Activated CD8-positive, alpha-beta memory T cell treated with anti-CD3 and anti-CD28 coated beads for 24 hours (primary cell): ENCODE measurements around the gene PDE8A.

Source experiments
- DNase-seq: peaks from one replicate; pipeline ENCODE4 v3.0.0-alpha.2; 2020

PDE8A gene

GRCh38 chr15:85097250-85097649 lies 115.6 kb downstream of the PDE8A start:
- DNase-seq: no peak

DNA sequence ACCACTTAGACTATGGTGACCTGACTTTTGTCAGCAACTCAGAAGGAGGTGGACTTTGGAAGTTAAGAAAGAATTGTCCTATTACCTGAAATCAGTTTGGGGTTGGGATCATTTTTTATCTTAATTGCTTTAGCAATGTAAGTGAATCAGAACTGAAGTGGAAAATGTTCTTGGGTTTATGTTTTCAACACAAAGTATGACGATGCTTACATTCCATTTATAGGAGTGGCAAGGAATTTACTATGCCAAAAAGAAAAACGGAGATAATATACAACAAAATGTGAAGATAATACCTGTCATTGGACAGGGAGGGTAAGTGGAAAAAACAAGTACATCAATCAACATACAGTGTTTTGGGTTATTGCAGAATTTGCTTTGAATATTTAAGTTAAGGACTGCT lies 116.1 kb downstream of the PDE8A start:
- no peak for DNase-seq

DNA sequence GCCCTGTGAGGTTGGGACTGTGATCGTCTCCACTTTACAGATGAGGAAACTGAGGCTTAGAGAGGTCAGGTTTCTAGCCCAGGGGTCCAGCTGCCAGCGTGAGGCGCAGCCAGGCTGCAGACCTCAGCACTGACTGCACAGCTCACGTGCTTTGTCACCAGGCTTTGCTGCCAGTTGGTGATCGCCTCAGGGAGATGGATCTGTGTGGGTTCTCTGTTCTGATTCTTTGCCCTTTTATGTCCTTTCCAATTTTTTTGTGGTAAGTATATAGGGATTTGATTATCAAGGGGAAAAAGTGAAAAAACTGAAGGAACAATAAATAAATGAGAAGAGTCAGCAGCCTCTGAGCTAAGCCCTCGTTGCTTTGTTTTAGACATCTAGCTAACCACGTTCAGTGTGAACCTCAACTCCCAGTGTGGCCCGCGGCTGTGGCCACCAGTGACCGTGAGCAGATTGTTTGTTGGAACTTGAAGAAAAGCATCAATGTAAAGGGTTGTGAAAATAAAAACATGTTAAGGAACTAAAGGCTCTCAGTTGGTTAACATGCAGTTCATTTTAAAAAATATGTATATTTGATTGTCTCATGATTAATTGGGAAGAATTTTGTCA lies 117.6 kb downstream of the PDE8A start:
- no peak for DNase-seq

DNA sequence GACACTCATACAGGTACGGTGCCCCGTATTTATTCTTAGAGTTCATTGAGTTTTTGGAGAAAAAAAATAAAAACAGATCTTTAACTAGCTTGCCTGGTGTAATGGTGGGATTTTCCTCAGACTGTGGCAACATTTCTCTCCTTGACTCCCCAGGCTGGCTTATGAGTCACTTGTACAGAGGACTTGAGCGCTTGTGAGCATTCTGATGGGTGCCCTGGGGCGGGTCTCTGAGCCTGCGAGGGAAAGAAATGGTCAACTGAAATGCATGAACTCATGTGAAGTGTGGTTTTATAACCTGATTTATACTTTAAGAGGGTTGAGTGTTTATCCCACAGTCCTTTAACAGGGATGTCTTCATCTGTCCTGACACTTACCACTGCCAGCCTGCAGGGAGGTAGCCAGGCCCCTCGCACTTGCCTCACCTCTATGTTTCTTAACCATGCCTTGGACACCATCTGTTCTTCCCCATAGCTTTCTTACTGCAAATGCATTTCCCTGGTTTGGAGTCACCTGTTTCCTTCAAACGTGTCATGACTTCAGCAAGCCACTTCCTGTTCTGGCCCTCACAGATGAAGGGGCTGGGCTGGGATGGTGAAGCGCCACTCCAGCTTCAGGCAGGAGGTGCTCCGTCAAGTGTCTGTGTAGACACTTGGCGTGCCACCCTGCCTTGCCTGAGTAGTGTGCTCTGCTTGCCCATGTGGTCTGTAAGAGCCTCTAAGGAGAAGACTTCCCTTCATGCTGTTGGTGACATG lies 118.7 kb downstream of the PDE8A start:
- no peak for DNase-seq

DNA sequence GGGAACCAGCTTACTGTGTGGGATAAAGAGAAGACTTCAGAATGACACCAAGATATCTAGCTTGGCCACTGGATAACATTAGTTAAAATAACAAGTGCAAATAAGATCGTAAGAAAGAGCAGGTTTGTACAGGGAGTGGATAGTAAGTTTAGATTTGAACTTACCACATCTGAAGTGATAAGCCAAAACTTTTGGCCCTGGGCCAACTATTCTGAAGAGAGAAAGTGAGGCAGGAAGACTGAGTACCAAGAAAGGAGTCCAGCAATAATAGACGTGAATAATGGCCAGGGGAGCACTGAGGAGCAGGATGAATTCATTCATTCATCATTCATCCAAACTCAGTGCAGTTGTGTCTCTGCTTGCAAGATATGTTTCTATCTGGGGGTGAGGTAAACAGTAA lies 122.9 kb downstream of the PDE8A start:
- DNase-seq: no peak

DNA sequence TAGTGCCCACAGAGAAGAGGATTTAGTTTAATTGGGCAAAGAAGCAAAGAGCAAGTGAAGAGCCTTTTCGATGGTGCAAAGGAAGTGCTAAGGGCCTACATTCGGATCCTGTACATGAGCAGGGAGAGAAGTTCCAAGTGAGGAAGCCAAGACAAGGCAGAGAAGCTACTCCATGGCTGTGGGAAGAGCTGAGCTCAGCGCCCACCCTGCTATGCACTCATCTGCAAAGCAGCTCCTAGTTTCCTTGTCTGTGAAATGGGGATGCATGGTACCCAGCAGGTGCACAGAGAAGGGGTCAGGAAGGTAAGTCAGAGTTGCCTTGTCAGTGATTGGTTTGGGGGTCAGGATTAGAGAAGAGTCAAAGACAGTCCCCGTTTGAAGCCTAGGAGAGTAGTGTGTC lies 126.5 kb downstream of the PDE8A start:
- DNase-seq: no peak

- DNase-seq: no peak
Measured at GRCh38 chr15:85109333-85109732, 127.7 kb downstream of the PDE8A start.

- DNase-seq: no peak
Measured at GRCh38 chr15:85112997-85113396, 131.3 kb downstream of the PDE8A start.

GRCh38 chr15:85114886-85115285 lies 133.2 kb downstream of the PDE8A start:
- no peak for DNase-seq

DNA sequence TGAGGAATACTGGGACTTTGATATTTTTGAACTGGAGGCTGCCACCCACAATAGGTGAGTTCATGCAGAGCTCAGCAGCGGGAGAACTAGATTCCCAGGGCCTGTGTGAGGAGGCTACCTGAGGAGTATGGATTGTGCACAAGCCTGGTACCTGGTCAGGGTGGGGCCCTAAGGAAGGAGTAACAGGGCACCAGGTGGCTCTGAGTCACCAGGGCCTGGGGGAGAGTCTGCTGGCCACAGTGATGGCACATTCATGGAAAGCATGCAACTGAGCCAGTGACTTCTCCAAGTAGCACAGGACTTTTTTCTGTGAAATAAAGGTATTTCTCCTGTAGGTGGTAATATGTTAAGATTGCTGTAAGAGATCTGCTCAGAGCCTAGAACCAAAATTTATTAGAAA lies 134.4 kb downstream of the PDE8A start:
- no peak for DNase-seq

- no peak for DNase-seq
Measured at GRCh38 chr15:85116494-85116893, 134.8 kb downstream of the PDE8A start.

DNA sequence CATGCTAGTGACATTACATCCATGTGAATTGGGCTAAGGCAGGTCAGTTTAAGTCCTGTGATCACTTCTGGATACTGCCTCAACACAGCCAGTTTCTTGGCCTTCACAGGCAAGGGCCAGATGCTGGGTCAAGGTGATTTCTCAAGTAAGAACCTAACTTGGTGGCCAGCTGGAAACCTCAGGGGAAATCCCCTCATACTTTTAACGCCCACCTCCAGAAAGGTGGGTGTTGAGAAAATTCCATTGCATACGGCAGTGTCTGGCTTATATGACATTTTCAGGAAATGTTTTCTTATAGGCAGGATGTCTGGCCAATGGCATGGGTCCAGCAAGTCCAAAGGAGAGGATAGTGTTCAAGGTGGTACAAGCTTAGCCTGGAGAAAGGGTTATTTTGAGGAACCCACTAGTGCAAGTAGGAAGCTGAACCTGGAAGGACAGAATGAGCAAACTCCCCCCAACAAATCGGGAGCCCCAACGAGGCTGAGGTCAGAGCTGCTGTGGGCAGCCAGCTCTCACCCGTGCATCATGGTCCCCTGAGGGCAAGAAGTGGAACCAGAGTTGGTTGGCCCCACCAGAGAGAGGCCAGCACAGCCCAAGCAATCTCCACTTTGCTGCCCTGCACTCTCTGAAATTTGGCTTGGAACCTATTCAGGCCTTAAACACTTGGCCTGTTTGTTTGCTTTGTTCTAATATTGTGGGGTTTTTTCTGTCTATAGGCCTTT lies 135.4 kb downstream of the PDE8A start:
- no peak for DNase-seq

GRCh38 chr15:85118173-85118572 lies 136.5 kb downstream of the PDE8A start:
- DNase-seq: no peak

GRCh38 chr15:85118581-85118980 lies 136.9 kb downstream of the PDE8A start:
- no peak for DNase-seq

- no peak for DNase-seq
Measured at GRCh38 chr15:85120351-85121113, 138.9 kb downstream of the PDE8A start.

DNA sequence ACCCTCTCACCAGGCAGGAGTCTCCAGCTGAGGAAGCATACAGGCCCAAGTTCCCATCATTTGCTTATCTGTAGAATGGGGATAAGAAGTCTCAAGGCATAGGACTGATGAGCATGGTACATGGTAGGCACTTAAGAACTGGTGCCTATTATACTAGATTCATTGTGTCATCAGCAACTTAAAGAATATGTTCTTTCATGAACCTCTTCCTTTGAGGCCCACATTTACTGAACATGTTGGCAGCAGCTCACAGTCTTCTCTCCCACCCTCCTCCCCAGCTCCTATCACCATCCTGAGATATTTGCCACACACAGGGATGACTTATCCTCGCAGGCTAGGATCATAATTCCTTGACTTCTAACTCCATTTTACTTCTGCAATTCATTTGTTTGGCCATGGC lies 142.5 kb downstream of the PDE8A start:
- no peak for DNase-seq

- DNase-seq: no peak
Measured at GRCh38 chr15:85125056-85125661, 143.5 kb downstream of the PDE8A start.

DNA sequence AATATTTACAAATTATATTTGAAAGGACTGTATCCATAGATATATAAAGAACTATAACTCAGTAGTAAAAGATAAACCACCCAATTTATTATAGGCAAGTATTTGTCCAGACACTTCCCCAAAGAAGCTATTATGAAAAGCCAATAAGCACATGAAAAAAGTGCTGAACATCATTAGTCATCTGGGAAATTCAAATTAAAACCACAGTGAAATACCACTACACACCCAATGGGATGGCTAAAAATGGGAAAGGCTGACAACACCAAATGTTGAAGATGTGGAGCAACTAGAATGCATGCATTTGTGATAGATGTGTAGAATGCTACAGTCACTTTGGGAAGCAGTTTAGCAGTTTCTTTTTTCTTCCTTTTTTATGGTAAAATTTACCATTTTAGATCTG lies 147.0 kb downstream of the PDE8A start:
- DNase-seq: no peak

GRCh38 chr15:85129881-85130280 lies 148.2 kb downstream of the PDE8A start:
- no peak for DNase-seq

- DNase-seq: no peak
Measured at GRCh38 chr15:85131915-85132314, 150.3 kb downstream of the PDE8A start.

DNA sequence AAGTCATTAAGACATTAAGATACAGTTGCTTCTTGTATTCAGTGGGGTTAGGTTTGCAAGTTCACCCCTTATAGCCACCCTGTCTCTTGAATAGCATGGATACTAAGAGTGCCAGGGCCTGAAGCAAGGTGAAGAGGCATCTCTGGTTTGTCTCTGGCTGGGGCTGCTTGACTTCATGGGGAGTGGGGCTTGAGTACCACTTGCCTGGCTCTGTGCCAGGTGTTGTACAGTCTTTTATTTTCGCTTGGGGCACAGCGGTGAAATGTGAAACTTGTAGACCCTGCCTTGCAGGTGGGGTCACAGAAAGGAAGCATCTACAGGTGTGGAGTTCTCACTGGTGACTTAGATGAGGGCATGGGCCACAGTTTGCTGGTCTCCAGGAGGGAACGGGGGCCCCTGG lies 152.1 kb downstream of the PDE8A start:
- no peak for DNase-seq

DNA sequence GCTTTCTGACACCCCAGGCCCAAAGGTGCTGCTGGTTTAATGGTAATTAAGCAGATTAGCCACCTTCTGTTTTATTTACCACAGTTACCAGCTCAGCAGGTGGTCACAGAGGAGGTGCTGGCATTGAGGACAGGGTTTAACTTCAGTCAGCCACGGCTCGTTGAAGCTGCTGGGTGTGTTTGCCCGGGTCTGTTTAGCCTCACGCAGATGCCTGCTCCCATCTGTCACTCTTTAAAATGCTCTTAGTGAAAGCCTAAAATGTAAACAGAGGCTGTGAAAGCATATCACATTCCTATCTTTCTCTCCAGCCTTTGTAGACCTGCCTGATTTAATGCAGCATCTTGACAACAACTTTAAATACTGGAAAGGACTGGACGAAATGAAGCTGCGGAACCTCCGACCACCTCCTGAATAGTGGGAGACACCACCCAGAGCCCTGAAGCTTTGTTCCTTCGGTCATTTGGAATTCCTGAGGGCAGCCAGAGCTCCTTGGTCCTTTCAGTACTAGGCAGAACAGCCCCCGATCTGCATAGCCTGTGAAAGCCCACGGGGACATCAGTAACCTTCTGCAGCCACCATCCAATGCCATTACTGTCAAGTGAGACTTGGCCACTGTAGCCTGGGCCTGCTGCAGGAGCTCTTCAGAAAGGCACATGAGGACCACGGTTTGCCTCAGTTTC lies 156.0 kb downstream of the PDE8A start:
- DNase-seq: no peak
